ENCODE results near the gene TNFAIP1.

DNA sequence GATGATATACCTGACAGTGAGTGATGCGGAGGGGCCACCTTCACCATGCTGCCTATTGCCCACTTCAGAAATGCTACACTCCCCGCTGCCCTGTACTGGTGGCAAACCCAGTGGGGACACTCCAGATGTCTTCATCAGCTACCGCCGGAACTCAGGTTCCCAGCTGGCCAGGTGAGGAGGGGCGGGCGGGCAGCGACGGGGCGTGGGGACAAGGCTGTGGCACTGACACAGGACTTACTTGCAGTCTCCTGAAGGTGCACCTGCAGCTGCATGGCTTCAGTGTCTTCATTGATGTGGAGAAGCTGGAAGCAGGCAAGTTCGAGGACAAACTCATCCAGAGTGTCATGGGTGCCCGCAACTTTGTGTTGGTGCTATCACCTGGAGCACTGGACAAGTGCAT lies 52.5 kb downstream of the TNFAIP1 start:
- no peak for TF ChIP-seq POLR2A (IDR thresholded peaks at IDR 0.05)
- TF ChIP-seq, protein P1, sequence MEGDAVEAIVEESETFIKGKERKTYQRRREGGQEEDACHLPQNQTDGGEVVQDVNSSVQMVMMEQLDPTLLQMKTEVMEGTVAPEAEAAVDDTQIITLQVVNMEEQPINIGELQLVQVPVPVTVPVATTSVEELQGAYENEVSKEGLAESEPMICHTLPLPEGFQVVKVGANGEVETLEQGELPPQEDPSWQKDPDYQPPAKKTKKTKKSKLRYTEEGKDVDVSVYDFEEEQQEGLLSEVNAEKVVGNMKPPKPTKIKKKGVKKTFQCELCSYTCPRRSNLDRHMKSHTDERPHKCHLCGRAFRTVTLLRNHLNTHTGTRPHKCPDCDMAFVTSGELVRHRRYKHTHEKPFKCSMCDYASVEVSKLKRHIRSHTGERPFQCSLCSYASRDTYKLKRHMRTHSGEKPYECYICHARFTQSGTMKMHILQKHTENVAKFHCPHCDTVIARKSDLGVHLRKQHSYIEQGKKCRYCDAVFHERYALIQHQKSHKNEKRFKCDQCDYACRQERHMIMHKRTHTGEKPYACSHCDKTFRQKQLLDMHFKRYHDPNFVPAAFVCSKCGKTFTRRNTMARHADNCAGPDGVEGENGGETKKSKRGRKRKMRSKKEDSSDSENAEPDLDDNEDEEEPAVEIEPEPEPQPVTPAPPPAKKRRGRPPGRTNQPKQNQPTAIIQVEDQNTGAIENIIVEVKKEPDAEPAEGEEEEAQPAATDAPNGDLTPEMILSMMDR (IDR thresholded peaks at IDR 0.05): no peak
